K562 (cell line): ENCODE measurements around the gene AGPAT2. TPM values are rescaled to one million over a fixed set of nuclear protein-coding genes. Genes with fewer than 3 reads are reported as not detected.
A peak's percentile ranks its signal among the peaks of the same experiment; 100 is the strongest.

Experiments used
- CTBP1 ChIP-seq: fragments of 450-650 bp; IDR thresholded peaks from 2 replicates; pipeline ENCODE4 v1.6.1; 2016; ENCODE audit warnings: borderline replicate concordance
- RAD21 ChIP-seq, 2 experiments: fragments of 250-450 bp in 1 of 2; fragments of 450-650 bp in 1 of 2; sonication (Bioruptor Pico) in 1 of 2; formaldehyde crosslinking in 1 of 2; IDR thresholded peaks in 1 of 2; conservative IDR thresholded peaks in 1 of 2; 2 replicates each; pipeline versions ENCODE4 v1.4.0 to v1.8.0; 2020 to 2022; ENCODE audit warnings: mild to moderate bottlenecking in 2 of 2, moderate library complexity in 1 of 2
- RBBP5 ChIP-seq: fragments of 200-600 bp; sonication (generic); IDR thresholded peaks from 2 replicates; pipeline ENCODE4 v1.6.1; 2012; ENCODE audit warnings: borderline replicate concordance, mild to moderate bottlenecking, low read length, control low read depth, inconsistent platforms; ENCODE audit not compliant: insufficient read depth, poor library complexity, severe bottlenecking
- RBFOX2 ChIP-seq: fragments of 200-400 bp; formaldehyde crosslinking; IDR thresholded peaks from 2 replicates; pipeline ENCODE4 v1.6.1; 2017; ENCODE audit warnings: low read depth, mild to moderate bottlenecking, low read length, moderate library complexity
- SRSF3 ChIP-seq: fragments of 200-400 bp; formaldehyde crosslinking; IDR thresholded peaks from 2 replicates; pipeline ENCODE4 v1.6.1; 2016; ENCODE audit warnings: mild to moderate bottlenecking, low read length, moderate library complexity; ENCODE audit not compliant: insufficient read depth
- TEAD4 ChIP-seq, 2 experiments: sonication (generic) in 1 of 2; formaldehyde crosslinking in 1 of 2; IDR thresholded peaks; 2 replicates each; pipeline versions ENCODE4 v1.6.1 to v1.8.0; 2012 to 2022; ENCODE audit warnings: borderline replicate concordance in 1 of 2, inconsistent platforms in 1 of 2, low read length in 1 of 2, mild to moderate bottlenecking in 1 of 2, missing genetic modification reagents in 1 of 2
- TRIM24 ChIP-seq, 2 experiments: fragments of 450-650 bp; IDR thresholded peaks; 2 replicates each; pipeline ENCODE4 v1.6.1; 2016
- ZNF121 ChIP-seq: sonication (generic); formaldehyde crosslinking; conservative IDR thresholded peaks from 2 replicates; pipeline ENCODE4 v1.8.0; 2022; ENCODE audit warnings: missing genetic modification reagents
- ZNF311 ChIP-seq: fragments of 250-450 bp; sonication (Bioruptor Pico); IDR thresholded peaks from 2 replicates; pipeline ENCODE4 v1.4.0; 2020; ENCODE audit warnings: mild to moderate bottlenecking, moderate library complexity
- polyA plus RNA-seq, 8 experiments: library from polyadenylated mRNA; depleted of rRNA in 4 of 8; stranded (reverse) in 5 of 8; unstranded in 3 of 8; fragments of >200 nt; fragmentation: Nextera tagmentation in 2 of 8; fragmentation: Illumina TruSeq in 1 of 8; extraction: Ambion mirVana in 2 of 8; extraction: Trizol in 1 of 8; gene quantifications; 2 replicates each; pipeline versions ENCODE4 v1.2.1 to v1.2.3, GENCODE V29; 2011 to 2014; ENCODE audit warnings: inconsistent platforms in 1 of 8, missing spikeins in 1 of 8
- total RNA-seq, 7 experiments: library from RNA; depleted of rRNA in 6 of 7; stranded (reverse); fragments of >200 nt in 6 of 7; fragmentation: Illumina TruSeq in 2 of 7; extraction: Trizol in 2 of 7; gene quantifications; 2 replicates each; pipeline versions ENCODE4 v1.2.1 to v1.2.3, GENCODE V29; 2011 to 2021; ENCODE audit warnings: low replicate concordance in 1 of 7
- TF ChIP-seq, protein P1 (sequence below): sonication (generic); formaldehyde crosslinking; IDR thresholded peaks from 2 replicates; pipeline ENCODE4 v1.4.0; 2020; ENCODE audit warnings: mild to moderate bottlenecking, missing genetic modification reagents
- TF ChIP-seq, protein P2 (sequence below): sonication (generic); formaldehyde crosslinking; IDR thresholded peaks from 2 replicates; pipeline ENCODE4 v1.8.1; 2023; ENCODE audit warnings: mild to moderate bottlenecking, missing genetic modification reagents, moderate library complexity

The AGPAT2 gene
- total and polyA plus RNA-seq, 9 of the 15 experiments (the other 6 are each of a cell fraction or from before 2014, with no cell fraction given), result 0.13 to 54.5 (median 23.9) TPM

DNA sequence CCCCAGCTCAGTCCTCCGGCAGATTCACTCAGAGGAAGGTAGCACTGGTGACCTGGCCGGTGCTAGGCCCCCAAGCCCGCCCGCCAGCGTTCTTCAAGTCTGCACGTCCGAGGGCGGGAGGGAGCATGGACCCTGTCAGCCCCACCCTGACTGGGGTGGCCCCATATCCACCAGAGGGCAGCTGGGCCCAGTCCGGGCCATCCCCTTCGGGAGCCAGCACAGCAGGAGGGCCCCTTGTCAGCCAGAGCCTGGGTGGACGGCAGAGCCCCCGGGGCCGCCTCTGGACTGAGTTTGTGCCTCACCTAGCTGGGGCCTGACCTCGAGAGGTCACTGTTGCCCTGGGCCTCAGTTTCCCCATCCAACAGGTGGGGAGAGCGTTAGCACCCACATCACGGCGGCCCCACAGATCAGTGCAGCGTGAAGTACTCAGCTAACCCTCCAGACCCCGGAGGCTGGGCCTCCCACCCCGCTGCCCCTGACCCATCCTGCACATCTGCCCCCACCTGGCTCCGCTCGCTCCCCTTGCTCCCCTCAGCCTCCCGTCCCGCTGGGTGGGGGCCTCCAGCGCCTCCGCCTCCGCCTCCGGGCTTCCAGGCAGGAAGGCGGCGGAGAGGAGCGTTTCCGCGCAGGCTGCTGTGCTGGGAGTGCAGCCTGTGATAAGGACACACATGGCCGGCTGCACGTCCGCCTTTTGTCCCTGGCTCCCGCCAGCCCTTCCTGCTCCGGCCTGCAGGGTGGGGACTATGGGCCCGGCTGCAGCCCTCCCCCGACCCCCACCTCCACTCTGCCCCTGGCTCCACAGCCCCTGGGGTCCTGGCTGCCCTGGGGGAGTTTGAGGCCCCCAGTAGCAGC lies 41.1 kb downstream of the AGPAT2 start (continued):
- TF ChIP-seq TRIM24 (IDR thresholded peaks at IDR 0.05) (peak in 1 of 2 experiments; percentile 24; a peak in 1 of 4 replicates), CTBP1 (0 out of 2 replicates have a peak, but pooled peaks have one; percentile 21), SRSF3 (0 out of 2 replicates have a peak, but pooled peaks have one; percentile 6), TEAD4 (IDR thresholded peaks at IDR 0.05; ENCODE audit: low read length) (peak; percentile 54), TEAD4 (CRISPR knock-in tag; IDR thresholded peaks at IDR 0.05; ENCODE audit: borderline replicate concordance) (no peak), ZNF311 (CRISPR knock-in tag) (peak; percentile 69), RBFOX2 (peak; percentile 79), ZNF121 (CRISPR knock-in tag) (no peak), RAD21 (CRISPR knock-in tag; conservative IDR thresholded peaks at IDR 0.05 in 1 of 2, IDR thresholded peaks at IDR 0.05 in 1 of 2) (peak; percentile 63 to 80), RBBP5 (peak; percentile 40)
- TF ChIP-seq, protein P1, sequence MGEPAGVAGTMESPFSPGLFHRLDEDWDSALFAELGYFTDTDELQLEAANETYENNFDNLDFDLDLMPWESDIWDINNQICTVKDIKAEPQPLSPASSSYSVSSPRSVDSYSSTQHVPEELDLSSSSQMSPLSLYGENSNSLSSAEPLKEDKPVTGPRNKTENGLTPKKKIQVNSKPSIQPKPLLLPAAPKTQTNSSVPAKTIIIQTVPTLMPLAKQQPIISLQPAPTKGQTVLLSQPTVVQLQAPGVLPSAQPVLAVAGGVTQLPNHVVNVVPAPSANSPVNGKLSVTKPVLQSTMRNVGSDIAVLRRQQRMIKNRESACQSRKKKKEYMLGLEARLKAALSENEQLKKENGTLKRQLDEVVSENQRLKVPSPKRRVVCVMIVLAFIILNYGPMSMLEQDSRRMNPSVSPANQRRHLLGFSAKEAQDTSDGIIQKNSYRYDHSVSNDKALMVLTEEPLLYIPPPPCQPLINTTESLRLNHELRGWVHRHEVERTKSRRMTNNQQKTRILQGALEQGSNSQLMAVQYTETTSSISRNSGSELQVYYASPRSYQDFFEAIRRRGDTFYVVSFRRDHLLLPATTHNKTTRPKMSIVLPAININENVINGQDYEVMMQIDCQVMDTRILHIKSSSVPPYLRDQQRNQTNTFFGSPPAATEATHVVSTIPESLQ, result peak; percentile 51; the same call in 1 of the 2 replicates
- TF ChIP-seq, protein P2, sequence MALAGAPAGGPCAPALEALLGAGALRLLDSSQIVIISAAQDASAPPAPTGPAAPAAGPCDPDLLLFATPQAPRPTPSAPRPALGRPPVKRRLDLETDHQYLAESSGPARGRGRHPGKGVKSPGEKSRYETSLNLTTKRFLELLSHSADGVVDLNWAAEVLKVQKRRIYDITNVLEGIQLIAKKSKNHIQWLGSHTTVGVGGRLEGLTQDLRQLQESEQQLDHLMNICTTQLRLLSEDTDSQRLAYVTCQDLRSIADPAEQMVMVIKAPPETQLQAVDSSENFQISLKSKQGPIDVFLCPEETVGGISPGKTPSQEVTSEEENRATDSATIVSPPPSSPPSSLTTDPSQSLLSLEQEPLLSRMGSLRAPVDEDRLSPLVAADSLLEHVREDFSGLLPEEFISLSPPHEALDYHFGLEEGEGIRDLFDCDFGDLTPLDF (CRISPR knock-in tag), result 0 out of 2 replicates have a peak, but pooled peaks have one; percentile 3
